Subcutaneous abdominal adipose tissue (tissue), 5 donors: ENCODE measurements around the gene NOTCH1.
A peak's percentile ranks its signal among the peaks of the same experiment; 100 is the strongest.
"Not testable (repeated sequence)": the region's sequence is repeated elsewhere in the genome, so short reads cannot be mapped to it uniquely, and the experiment has no call there.

ENCODE experiments used
- H3K27ac ChIP-seq: one replicate; pipeline ENCODE4 v1.7.0; 2013; ENCODE audit warnings: low read depth, mild to moderate bottlenecking, inconsistent platforms, low read length, moderate library complexity
- H3K27me3 ChIP-seq, 5 donors: one replicate each; pipeline ENCODE4 v1.7.0; 2013; ENCODE audit warnings: low read length in 5 of 5, inconsistent platforms in 1 of 5; ENCODE audit not compliant: control insufficient read depth in 5 of 5, insufficient read depth in 4 of 5
- H3K36me3 ChIP-seq, 5 donors: one replicate each; pipeline ENCODE4 v1.7.0; 2013; ENCODE audit warnings: low read length in 5 of 5; ENCODE audit not compliant: control insufficient read depth in 5 of 5, insufficient read depth in 5 of 5
- H3K4me1 ChIP-seq, 5 donors: one replicate each; pipeline ENCODE4 v1.7.0; 2013; ENCODE audit warnings: low read length in 5 of 5, mild to moderate bottlenecking in 3 of 5, moderate library complexity in 1 of 5; ENCODE audit not compliant: control insufficient read depth in 5 of 5, insufficient read depth in 5 of 5
- H3K4me3 ChIP-seq, 5 donors: one replicate each; pipeline ENCODE4 v1.7.0; 2013; ENCODE audit warnings: low read length in 5 of 5, low read depth in 1 of 5
- H3K9ac ChIP-seq, 5 donors: one replicate each; pipeline ENCODE4 v1.7.0; 2013; ENCODE audit warnings: low read length in 5 of 5, mild to moderate bottlenecking in 4 of 5, moderate library complexity in 3 of 5
- H3K9me3 ChIP-seq, 5 donors: one replicate each; pipeline ENCODE4 v1.7.0; 2013; ENCODE audit warnings: low read length in 5 of 5; ENCODE audit not compliant: control insufficient read depth in 5 of 5
- donor health status: healthy.
- donor health status: healthy.
- donor health status: healthy.
- donor health status: healthy.
- donor health status: healthy.

Gene NOTCH1

GRCh38 chr9:136587145-136587943 lies 41.5 kb upstream of the NOTCH1 start:
- H3K4me3 ChIP-seq: peak overlapping the region in 2 of 5 donors; percentile 28 to 29
- H3K36me3 ChIP-seq: no peaks in the 10 kb centered on the region
- H3K9me3 ChIP-seq: no peaks in the 10 kb centered on the region
- H3K27ac ChIP-seq: no peak overlapping the region
- H3K4me1 ChIP-seq: peaks cover 15 to 76% (median 54%) of the 10 kb centered on the region in 5 donors
- peaks cover 0 to 10% (median 3%) of the 10 kb centered on the region in 5 donors for H3K27me3 ChIP-seq
- H3K9ac ChIP-seq: no peak overlapping the region

- H3K4me3 ChIP-seq: peak overlapping the region in 1 of 5 donors; percentile 28
- H3K4me1 ChIP-seq: peaks cover 15 to 74% (median 54%) of the 10 kb centered on the region in 5 donors
- peak overlapping the region in 1 of 5 donors; percentile 1 for H3K9ac ChIP-seq
- no peaks in the 10 kb centered on the region for H3K9me3 ChIP-seq
- no peaks in the 10 kb centered on the region for H3K36me3 ChIP-seq
- peaks cover 0 to 10% (median 3%) of the 10 kb centered on the region in 5 donors for H3K27me3 ChIP-seq
- H3K27ac ChIP-seq: no peak overlapping the region
Measured at GRCh38 chr9:136586391-136586953, 40.6 kb upstream of the NOTCH1 start.

- peaks cover 12 to 66% (median 47%) of the 10 kb centered on the region in 5 donors for H3K4me1 ChIP-seq
Measured at GRCh38 chr9:136585531-136586120, 39.8 kb upstream of the NOTCH1 start.

GRCh38 chr9:136584934-136585333 lies 39.1 kb upstream of the NOTCH1 start:
- H3K36me3 ChIP-seq: no peaks in the 10 kb centered on the region
- no peaks in the 10 kb centered on the region for H3K9me3 ChIP-seq
- H3K4me3 ChIP-seq: no peak overlapping the region
- H3K27me3 ChIP-seq: peaks cover 0 to 10% (median 3%) of the 10 kb centered on the region in 5 donors
- H3K9ac ChIP-seq: no peak overlapping the region
- H3K27ac ChIP-seq: no peak overlapping the region
- H3K4me1 ChIP-seq: peaks cover 8 to 59% (median 40%) of the 10 kb centered on the region in 5 donors

More at GRCh38 chr9:136585531-136586120, 39.8 kb upstream of the NOTCH1 start:
- Histone ChIP-seq H3K9me3 (no peaks in the 10 kb centered on the region), H3K4me3 (no peak overlapping the region), H3K27ac (no peak overlapping the region), H3K36me3 (no peaks in the 10 kb centered on the region), H3K9ac (no peak overlapping the region), H3K27me3 (peaks cover 0 to 10% (median 3%) of the 10 kb centered on the region in 5 donors)

- H3K9ac ChIP-seq: no peak overlapping the region
- no peaks in the 10 kb centered on the region for H3K9me3 ChIP-seq
Measured at GRCh38 chr9:136584401-136584932, 38.6 kb upstream of the NOTCH1 start.

GRCh38 chr9:136582977-136583735 lies 37.3 kb upstream of the NOTCH1 start:
- Histone ChIP-seq H3K9ac (no peak overlapping the region), H3K27me3 (peaks cover 0 to 3% (median 0%) of the 10 kb centered on the region in 5 donors), H3K9me3 (no peaks in the 10 kb centered on the region), H3K4me3 (no peak overlapping the region), H3K4me1 (peaks cover 8 to 51% (median 35%) of the 10 kb centered on the region in 5 donors), H3K27ac (no peak overlapping the region), H3K36me3 (no peaks in the 10 kb centered on the region)

More at GRCh38 chr9:136584401-136584932, 38.6 kb upstream of the NOTCH1 start:
- no peak overlapping the region for H3K4me3 ChIP-seq
- H3K27ac ChIP-seq: no peak overlapping the region
- peaks cover 0 to 10% (median 3%) of the 10 kb centered on the region in 5 donors for H3K27me3 ChIP-seq
- H3K36me3 ChIP-seq: no peaks in the 10 kb centered on the region
- H3K4me1 ChIP-seq: peaks cover 8 to 54% (median 38%) of the 10 kb centered on the region in 5 donors

- Histone ChIP-seq H3K4me3 (no peak overlapping the region), H3K9ac (no peak overlapping the region), H3K4me1 (peaks cover 7 to 39% (median 26%) of the 10 kb centered on the region in 5 donors), H3K9me3 (no peaks in the 10 kb centered on the region), H3K27me3 (no peaks in the 10 kb centered on the region), H3K36me3 (no peaks in the 10 kb centered on the region), H3K27ac (no peak overlapping the region)
Measured at GRCh38 chr9:136581614-136582447, 36.0 kb upstream of the NOTCH1 start.

GRCh38 chr9:136579650-136580219 lies 33.9 kb upstream of the NOTCH1 start:
- peaks cover 0 to 25% (median 18%) of the 10 kb centered on the region in 5 donors for H3K4me1 ChIP-seq

More at GRCh38 chr9:136579650-136580219, 33.9 kb upstream of the NOTCH1 start:
- H3K4me3 ChIP-seq, H3K27me3 ChIP-seq, H3K9ac ChIP-seq, H3K36me3 ChIP-seq, H3K27ac ChIP-seq, H3K9me3 ChIP-seq: not testable (repeated sequence)
